Right kidney (tissue), 1 donor: ENCODE results near the gene PITPNC1.
A peak's percentile ranks its signal among the peaks of the same experiment; 100 is the strongest.
"Not testable (repeated sequence)": the region's sequence is repeated elsewhere in the genome, so short reads cannot be mapped to it uniquely, and the experiment has no call there.

ENCODE experiments used
- DNase-seq: peaks from one replicate; pipeline ENCODE4 v3.0.0-alpha.2; 2016

PITPNC1 gene

GRCh38 chr17:67555855-67556254 is 178.8 kb downstream of the PITPNC1 start:
- no peak for DNase-seq

GRCh38 chr17:67557052-67557845 is 180.2 kb downstream of the PITPNC1 start:
- no peak for DNase-seq

GRCh38 chr17:67557921-67558320 is 180.8 kb downstream of the PITPNC1 start:
- no peak for DNase-seq

- DNase-seq, result no peak
Observed at GRCh38 chr17:67558740-67559380, 181.8 kb downstream of the PITPNC1 start.

- no peak for DNase-seq
Observed at GRCh38 chr17:67559381-67559966, 182.4 kb downstream of the PITPNC1 start.

GRCh38 chr17:67562005-67562404 is 184.9 kb downstream of the PITPNC1 start:
- DNase-seq, result no peak

- no peak for DNase-seq
Observed at GRCh38 chr17:67563692-67564228, 186.7 kb downstream of the PITPNC1 start.

- DNase-seq, result no peak
Observed at GRCh38 chr17:67565068-67565467, 188.0 kb downstream of the PITPNC1 start.

GRCh38 chr17:67566656-67567055 is 189.6 kb downstream of the PITPNC1 start:
- no peak for DNase-seq

GRCh38 chr17:67569015-67569451 is 192.0 kb downstream of the PITPNC1 start:
- DNase-seq, result no peak

- no peak for DNase-seq
Observed at GRCh38 chr17:67569873-67570272, 192.8 kb downstream of the PITPNC1 start.

GRCh38 chr17:67570797-67571196 is 193.7 kb downstream of the PITPNC1 start:
- no peak for DNase-seq

GRCh38 chr17:67571478-67571877 is 194.4 kb downstream of the PITPNC1 start:
- DNase-seq, result no peak

- DNase-seq, result no peak
Observed at GRCh38 chr17:67573987-67574657, 197.0 kb downstream of the PITPNC1 start.

- DNase-seq, result no peak
Observed at GRCh38 chr17:67574658-67575293, 197.7 kb downstream of the PITPNC1 start.

GRCh38 chr17:67575325-67575724 is 198.2 kb downstream of the PITPNC1 start:
- peak; percentile 46 for DNase-seq

GRCh38 chr17:67576471-67577115 is 199.5 kb downstream of the PITPNC1 start:
- DNase-seq, result no peak

- DNase-seq, result no peak
Observed at GRCh38 chr17:67577429-67578141, 200.5 kb downstream of the PITPNC1 start.

GRCh38 chr17:67578142-67578457 is 201.0 kb downstream of the PITPNC1 start:
- no peak for DNase-seq

- not testable (repeated sequence) for DNase-seq
Observed at GRCh38 chr17:67578679-67579405, 201.8 kb downstream of the PITPNC1 start.
